WI38 (cell line): ENCODE measurements around the gene FAM177A1.
"Not testable (repeated sequence)": the region's sequence is repeated elsewhere in the genome, so short reads cannot be mapped to it uniquely, and the experiment has no call there.

ENCODE experiments used
- H3K4me3 ChIP-seq: 2 replicates; pipeline ENCODE4 v1.5.1; 2011; ENCODE audit warnings: low read depth, mild to moderate bottlenecking, control low read depth, low read length
- TF ChIP-seq, protein P1 (sequence below): IDR thresholded peaks from 2 replicates; pipeline ENCODE4 v1.5.1; 2012; ENCODE audit warnings: low read depth, mild to moderate bottlenecking, control low read depth, low read length

The FAM177A1 gene

DNA sequence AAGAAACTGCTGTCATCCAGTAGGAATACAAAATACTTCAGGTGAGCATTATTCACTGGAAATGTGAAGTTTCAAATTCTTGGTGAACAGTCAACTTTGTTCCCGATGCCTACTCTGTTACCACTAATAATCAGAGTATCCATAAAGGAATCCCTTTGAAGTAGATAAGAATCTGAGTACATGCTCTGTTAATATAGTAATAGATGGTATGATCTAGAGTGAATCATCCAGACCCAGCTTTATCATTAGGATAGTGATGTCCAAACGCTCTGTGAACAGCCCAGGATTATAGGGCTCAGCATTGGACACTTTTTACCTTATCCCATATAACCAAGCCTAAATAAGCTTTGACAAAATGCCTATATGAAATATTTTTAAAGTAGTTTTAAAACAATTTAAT is 42.4 kb downstream of the FAM177A1 start:
- TF ChIP-seq, protein P1, sequence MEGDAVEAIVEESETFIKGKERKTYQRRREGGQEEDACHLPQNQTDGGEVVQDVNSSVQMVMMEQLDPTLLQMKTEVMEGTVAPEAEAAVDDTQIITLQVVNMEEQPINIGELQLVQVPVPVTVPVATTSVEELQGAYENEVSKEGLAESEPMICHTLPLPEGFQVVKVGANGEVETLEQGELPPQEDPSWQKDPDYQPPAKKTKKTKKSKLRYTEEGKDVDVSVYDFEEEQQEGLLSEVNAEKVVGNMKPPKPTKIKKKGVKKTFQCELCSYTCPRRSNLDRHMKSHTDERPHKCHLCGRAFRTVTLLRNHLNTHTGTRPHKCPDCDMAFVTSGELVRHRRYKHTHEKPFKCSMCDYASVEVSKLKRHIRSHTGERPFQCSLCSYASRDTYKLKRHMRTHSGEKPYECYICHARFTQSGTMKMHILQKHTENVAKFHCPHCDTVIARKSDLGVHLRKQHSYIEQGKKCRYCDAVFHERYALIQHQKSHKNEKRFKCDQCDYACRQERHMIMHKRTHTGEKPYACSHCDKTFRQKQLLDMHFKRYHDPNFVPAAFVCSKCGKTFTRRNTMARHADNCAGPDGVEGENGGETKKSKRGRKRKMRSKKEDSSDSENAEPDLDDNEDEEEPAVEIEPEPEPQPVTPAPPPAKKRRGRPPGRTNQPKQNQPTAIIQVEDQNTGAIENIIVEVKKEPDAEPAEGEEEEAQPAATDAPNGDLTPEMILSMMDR = no peak
- H3K4me3 ChIP-seq = no peak overlapping the region

DNA sequence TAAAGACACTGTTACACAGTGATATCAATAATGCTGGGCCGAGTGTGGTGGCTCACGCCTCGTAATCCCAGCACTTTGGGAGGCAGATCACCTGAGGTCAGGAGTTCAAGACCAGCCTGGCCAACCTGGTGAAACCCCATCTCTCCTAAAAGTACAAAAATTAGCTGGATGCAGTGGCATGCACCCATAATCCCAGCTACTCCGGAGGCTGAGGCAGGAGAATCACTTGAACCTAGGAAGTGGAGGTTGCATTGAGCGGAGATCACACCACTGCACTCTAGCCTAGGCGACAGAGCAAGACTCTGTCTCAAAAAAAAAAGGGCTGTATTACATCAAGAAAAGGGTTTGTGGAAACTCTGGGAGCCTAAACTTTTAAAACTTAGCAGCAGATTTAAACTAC is 48.6 kb downstream of the FAM177A1 start:
- H3K4me3 ChIP-seq = not testable (repeated sequence)

DNA sequence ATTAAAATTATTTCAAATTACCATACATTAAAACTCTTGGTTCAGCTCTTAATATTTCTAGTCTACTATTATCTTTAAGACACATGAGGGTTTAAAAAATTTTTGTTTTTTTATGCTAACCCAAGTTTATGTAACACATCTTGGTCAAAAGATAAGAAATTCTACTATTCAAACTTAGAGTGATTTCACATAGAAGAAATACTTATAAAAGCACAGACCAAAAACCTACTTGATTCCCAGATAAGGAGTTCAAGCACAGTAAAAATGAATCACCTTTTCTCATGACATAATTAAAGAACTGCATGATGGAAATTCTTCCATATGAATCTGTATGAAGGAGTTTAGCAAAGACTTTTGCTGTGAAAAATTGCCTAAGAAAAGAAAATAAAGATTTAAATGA is 61.8 kb downstream of the FAM177A1 start:
- TF ChIP-seq, protein P1 = no peak
- H3K4me3 ChIP-seq = no peak overlapping the region

DNA sequence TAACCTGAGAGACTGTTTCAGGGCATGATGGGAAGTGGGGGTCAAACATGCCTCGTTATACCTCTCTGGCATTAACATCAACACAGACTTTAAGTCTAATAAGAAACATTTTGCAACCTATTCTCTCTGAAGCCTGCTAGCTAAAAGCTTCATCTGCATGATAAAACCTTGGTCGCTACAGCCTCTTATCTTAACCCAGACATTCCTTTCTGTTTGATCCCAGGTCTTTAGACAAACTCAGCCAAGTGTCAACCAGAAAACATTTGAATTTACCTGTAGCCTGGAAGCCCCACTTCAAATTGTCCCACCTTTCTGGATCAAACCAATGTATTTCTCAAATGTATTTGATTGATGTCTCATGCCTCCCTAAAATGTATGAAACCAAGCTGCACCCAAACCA is 66.6 kb downstream of the FAM177A1 start:
- TF ChIP-seq, protein P1 = no peak

DNA sequence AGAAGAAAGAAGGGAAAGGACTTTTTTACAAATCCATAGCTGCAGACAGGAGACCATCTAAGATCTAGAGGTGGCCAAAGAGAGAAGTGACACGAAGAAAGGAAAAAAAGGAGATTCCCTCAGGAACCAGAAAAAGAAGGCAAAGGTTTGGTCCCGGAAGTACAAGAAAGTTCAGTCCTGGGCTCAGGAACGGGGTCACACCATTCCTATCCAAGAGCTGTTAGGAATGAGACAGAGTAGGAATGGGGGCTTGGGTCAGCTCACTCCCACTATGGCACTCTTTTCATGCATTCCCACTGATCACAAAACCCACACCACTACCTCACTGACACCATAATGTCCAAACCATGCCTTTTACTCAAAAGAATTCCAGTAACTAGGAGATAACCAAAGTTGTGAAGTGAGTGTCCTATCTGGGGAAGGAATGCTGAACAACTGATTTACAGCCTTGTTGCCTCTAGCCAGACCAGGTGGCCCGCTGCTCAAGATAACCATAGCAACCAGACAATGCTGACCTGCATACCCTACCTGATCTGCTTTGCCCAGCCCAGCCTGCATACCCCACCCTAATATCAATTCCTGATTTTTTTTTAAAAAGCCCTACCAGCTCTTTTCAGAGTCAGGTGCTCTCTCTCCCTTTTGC is 67.4 kb downstream of the FAM177A1 start:
- TF ChIP-seq, protein P1 = no peak
- no peak overlapping the region for H3K4me3 ChIP-seq

More for the DNA sequence above, 66.6 kb downstream of the FAM177A1 start:
- H3K4me3 ChIP-seq = no peak overlapping the region

DNA sequence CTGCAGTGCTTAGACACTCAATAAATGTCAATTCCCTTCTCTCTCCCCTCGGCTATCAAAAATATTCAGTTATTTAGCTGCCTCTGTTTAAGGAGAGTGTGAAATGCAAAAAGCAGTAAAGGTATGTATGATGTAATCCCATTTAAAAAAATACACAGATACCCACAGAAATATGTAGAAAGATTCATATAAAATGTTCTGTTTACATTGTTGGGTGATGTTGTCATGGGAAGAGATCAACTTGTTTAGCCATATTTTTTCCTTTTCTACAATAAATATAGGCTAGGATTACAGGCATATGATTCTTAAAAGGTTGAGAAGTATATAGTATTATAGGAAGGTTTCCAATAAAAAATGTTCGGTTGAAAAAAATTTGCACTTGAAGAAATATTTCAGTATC is 68.0 kb downstream of the FAM177A1 start:
- no peak overlapping the region for H3K4me3 ChIP-seq
- TF ChIP-seq, protein P1 = no peak

DNA sequence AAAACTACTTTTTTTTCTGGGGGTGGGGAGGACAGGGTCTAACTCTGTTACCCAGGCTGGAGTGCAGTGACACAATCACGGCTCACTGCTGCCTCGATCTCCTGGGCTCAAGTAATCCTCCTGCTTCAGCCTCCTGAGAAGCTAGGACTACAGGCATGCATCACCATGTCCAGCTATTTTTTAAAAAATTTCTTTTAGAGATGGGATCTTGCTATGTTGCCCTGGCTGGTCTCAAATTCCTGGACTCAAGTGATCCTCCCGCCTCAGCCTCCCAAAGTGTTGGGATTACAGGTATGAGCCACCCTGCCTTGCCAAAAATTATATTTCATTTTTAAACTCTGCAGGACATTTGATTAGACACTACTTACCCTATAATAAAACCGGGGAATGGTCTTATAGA is 70.2 kb downstream of the FAM177A1 start:
- no peak overlapping the region for H3K4me3 ChIP-seq
- TF ChIP-seq, protein P1 = no peak

DNA sequence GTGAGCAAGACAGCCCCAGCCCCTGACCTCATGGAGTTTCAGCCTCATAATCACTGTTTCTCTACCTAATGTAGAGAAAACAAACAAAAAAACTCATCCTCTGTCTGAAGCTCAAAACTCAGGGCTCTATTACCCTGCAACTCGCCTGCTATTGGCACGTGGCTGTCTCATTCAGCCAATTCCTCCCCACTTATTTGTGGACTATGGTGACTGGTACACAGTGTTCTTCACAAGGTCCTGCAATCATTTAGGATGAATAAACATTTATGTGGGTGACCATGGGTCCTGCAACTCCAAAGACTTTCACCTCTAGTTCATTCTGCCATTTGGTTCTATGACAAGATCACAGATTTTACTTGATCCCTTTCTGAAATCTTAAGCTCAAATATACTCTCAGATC is 71.0 kb downstream of the FAM177A1 start:
- TF ChIP-seq, protein P1 = no peak
- no peak overlapping the region for H3K4me3 ChIP-seq
